Measurements from ENCODE around the gene DNASE1L1.

DNA sequence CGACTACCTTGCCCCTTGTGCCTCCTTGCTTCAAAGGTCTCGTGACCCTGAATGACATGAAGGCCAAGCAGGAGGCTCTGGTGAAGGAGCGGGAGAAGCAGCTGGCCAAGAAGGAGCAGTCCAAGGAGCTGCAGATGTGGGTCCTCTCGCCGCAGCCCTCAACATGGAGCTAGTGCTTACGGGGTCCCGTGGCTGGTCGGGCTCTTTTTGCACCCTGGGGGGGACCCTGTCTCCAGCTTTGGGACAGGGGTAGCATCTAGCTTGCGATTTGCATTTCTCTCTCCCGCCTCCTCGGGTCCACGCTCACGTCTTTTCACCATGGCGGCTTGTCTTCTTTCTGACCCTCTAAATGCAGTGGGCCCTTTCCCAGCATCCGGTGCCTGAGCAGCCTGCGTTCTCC is 36.7 kb upstream of the DNASE1L1 start:
- TF ChIP-seq, protein P1, sequence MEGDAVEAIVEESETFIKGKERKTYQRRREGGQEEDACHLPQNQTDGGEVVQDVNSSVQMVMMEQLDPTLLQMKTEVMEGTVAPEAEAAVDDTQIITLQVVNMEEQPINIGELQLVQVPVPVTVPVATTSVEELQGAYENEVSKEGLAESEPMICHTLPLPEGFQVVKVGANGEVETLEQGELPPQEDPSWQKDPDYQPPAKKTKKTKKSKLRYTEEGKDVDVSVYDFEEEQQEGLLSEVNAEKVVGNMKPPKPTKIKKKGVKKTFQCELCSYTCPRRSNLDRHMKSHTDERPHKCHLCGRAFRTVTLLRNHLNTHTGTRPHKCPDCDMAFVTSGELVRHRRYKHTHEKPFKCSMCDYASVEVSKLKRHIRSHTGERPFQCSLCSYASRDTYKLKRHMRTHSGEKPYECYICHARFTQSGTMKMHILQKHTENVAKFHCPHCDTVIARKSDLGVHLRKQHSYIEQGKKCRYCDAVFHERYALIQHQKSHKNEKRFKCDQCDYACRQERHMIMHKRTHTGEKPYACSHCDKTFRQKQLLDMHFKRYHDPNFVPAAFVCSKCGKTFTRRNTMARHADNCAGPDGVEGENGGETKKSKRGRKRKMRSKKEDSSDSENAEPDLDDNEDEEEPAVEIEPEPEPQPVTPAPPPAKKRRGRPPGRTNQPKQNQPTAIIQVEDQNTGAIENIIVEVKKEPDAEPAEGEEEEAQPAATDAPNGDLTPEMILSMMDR (IDR thresholded peaks at IDR 0.05) = no peak
- TF ChIP-seq POLR2A (IDR thresholded peaks at IDR 0.05) (no peak), POLR2AphosphoS5 (IDR thresholded peaks at IDR 0.05) (no peak)

Data from prostate gland (tissue), 2 donors.